CD4-positive, alpha-beta T cell treated with Interleukin-1 beta for 1 hour (primary cell): ENCODE measurements around the gene SLIT1.

Source experiments
- DNase-seq, 2 donors: peaks; one replicate each; pipeline ENCODE4 v3.0.0-alpha.2; 2020 to 2022

The SLIT1 gene

GRCh38 chr10:97185326-97186058, at the start of gene SLIT1:
TSS of gene SLIT1 (minus strand) at chr10:97185959. CDS start at chr10:97185674, 285 bp downstream.
- DNase-seq, result no peak

- no peak for DNase-seq
These were observed 49.6 kb upstream of the SLIT1 start for GRCh38 chr10:97235353-97235752.

GRCh38 chr10:97234400-97234799, 48.6 kb upstream of the SLIT1 start:
- DNase-seq, result peak in 1 of 2 donors; percentile 21

GRCh38 chr10:97230146-97230545, 44.4 kb upstream of the SLIT1 start:
- DNase-seq, result no peak

GRCh38 chr10:97229322-97230015, 43.7 kb upstream of the SLIT1 start:
- DNase-seq, result no peak

- DNase-seq, result no peak
These were observed 43.0 kb upstream of the SLIT1 start for GRCh38 chr10:97228775-97229157.

GRCh38 chr10:97228130-97228774, 42.5 kb upstream of the SLIT1 start:
- no peak for DNase-seq

- DNase-seq, result no peak
These were observed 40.6 kb upstream of the SLIT1 start for GRCh38 chr10:97226398-97226797.

- no peak for DNase-seq
These were observed 39.0 kb upstream of the SLIT1 start for GRCh38 chr10:97224483-97225435.

GRCh38 chr10:97222326-97222961, 36.7 kb upstream of the SLIT1 start:
- no peak for DNase-seq

- no peak for DNase-seq
These were observed 34.6 kb upstream of the SLIT1 start for GRCh38 chr10:97220355-97220754.

GRCh38 chr10:97217299-97217698, 31.5 kb upstream of the SLIT1 start:
- DNase-seq, result no peak

GRCh38 chr10:97215619-97216260, 30.0 kb upstream of the SLIT1 start:
- no peak for DNase-seq

- no peak for DNase-seq
These were observed 27.7 kb upstream of the SLIT1 start for GRCh38 chr10:97213431-97213830.

- DNase-seq, result no peak
These were observed 25.5 kb upstream of the SLIT1 start for GRCh38 chr10:97211229-97211628.

GRCh38 chr10:97210543-97210960, 24.8 kb upstream of the SLIT1 start:
- peak; percentile 51 to 64 for DNase-seq

- no peak for DNase-seq
These were observed 22.1 kb upstream of the SLIT1 start for GRCh38 chr10:97207756-97208346.

GRCh38 chr10:97207131-97207530, 21.4 kb upstream of the SLIT1 start:
- DNase-seq, result no peak

- no peak for DNase-seq
These were observed 19.3 kb upstream of the SLIT1 start for GRCh38 chr10:97204826-97205679.

GRCh38 chr10:97203220-97203619, 17.5 kb upstream of the SLIT1 start:
- no peak for DNase-seq
